ENCODE measurements around the gene MFGE8.
"Not testable (repeated sequence)": the region's sequence is repeated elsewhere in the genome, so short reads cannot be mapped to it uniquely, and the experiment has no call there.

Gene MFGE8

DNA sequence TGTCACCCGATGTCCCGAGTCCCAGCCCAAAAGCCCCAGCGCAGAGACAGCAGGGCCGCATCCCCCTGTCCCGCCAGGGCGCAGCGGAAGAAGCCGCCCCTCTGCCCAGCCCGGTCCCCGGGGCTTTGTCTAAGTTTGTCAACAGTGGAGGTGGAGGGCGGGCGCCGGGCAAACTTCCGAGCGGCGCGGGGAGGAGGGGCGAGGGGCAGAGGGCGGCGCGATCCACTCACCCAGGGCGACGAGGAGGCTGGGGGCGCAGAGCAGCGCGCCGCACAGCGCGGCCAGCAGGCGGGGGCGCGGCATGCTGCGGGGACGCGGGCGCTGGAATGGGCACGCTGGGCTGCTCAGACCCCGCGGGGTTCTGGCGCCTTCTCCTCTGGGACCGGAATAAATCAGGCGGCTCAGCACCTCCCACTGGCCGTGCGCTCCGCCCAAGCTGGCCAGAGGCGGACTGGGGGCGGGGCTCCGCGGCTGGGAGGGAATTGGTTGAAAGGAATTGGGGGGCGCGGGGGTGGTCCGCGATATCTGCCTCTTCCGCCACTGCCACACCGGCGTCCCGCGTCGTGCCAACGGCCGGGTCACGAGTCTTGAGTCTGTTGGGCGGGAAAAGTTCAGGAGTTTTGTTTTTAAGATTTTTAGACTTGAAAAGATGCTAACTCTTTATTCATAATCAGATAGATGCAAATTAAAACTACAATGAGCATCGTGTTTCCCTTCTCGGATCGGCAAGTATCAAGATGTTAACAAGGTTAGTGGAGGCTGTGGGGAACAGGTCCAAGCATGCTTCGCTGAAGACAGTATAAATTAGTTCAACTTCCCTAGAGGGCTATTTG lies at the start of gene MFGE8:
Gene MFGE8 (minus strand): TSS at position 363 of the 833 bp plus-strand sequence. CDS start 60 bp downstream, at position 303.
- DNase-seq, result peak; percentile 48

- no peak for DNase-seq
Measured at GRCh38 chr15:88959445-88959844, 46.3 kb upstream of the MFGE8 start.

DNA sequence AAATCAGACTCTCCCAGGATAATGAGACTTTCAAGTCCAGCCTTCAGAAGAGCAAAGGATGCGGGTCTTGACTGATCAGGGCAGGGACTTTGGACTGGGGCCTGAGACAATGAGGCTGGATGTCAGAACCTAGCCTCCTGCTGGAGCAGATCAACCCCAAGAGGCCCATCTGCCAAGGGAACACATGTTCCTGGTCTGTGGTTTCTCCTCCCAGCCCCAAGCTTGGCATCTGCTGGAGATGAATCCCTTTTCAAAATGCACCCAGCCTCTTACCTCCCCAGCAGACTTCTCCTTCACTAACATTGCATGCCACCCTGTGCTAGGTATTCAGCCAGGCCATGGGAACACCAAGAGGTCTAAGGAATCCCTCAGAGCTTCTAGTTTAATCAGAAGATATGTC lies 43.7 kb upstream of the MFGE8 start:
- no peak for DNase-seq

DNA sequence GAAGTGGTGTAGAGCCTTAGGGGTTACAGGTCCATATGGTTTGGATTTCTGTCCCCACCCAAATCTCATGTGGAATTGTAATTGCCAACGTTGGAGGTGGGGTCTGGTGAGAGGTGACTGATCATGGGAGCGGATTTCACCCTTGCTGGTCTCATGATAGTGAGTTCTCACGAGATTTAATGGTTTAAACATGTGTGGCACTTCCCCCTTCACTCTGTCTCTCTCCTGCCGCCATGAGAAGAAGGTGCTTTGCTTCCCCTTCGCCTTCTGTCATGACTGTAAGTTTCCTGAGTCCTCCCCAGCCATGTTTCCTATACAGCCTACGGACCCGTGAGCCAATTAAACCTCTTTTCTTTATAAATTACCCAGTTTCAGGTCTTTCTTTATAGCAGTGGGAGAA lies 43.1 kb upstream of the MFGE8 start:
- no peak for DNase-seq

- DNase-seq, result peak; percentile 38
Measured at GRCh38 chr15:88954431-88955277, 41.5 kb upstream of the MFGE8 start.

DNA sequence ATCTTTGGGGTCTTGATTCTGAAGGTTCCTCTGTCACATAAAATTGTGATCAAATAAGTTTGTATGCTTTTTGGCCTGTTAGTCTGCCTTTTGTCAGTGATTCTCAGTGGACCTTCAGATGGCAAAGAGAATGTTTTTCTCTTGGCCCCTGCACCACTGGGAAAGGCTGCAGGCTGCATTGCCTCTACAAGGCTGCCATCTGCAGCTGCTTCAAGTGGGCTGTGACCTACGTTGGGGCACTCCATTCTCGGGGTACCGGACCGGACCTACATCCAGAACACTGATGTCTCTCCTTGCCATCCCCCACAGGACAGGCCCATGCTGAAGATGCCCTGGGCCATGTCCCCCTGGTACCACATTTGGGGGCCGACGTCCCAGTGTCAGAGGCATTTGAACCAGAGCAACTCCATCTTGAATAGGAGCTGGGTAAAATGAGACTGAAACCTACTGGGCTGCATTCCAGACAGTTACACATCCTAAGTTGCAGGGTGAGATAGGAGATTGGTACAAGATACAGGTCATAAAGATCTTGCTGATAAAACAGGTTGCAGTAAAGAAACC lies 37.5 kb upstream of the MFGE8 start:
- no peak for DNase-seq

GRCh38 chr15:88949734-88950400 lies 36.7 kb upstream of the MFGE8 start:
- no peak for DNase-seq

GRCh38 chr15:88940110-88940675 lies 27.0 kb upstream of the MFGE8 start:
- no peak for DNase-seq

GRCh38 chr15:88939486-88939806 lies 26.3 kb upstream of the MFGE8 start:
- DNase-seq, result no peak

- DNase-seq, result no peak
Measured at GRCh38 chr15:88938802-88939485, 25.8 kb upstream of the MFGE8 start.

- DNase-seq, result not testable (repeated sequence)
Measured at GRCh38 chr15:88934449-88934848, 21.3 kb upstream of the MFGE8 start.

DNA sequence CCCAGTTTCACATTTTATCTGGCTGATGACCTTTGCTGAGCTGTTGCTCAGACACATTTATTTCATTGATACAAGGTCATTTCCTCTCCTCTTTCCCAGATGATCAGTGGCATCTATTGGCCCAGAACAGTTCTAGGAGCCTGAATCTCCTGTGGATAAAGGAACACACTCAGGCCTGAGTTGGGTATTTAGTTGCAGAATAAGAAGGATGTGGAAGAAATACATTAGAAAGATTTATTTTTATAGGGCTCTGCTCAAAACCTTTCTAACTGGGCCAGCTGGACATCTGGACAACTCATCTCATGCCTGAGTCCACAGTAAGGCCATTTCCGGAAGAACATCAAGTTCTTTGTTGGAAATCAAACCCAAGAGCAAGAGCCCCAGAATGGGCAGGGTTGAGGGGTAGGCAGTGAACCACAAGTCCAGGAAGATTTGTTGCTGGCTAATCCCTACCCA lies 19.7 kb upstream of the MFGE8 start:
- no peak for DNase-seq

- no peak for DNase-seq
Measured at GRCh38 chr15:88932271-88932874, 19.2 kb upstream of the MFGE8 start.

DNA sequence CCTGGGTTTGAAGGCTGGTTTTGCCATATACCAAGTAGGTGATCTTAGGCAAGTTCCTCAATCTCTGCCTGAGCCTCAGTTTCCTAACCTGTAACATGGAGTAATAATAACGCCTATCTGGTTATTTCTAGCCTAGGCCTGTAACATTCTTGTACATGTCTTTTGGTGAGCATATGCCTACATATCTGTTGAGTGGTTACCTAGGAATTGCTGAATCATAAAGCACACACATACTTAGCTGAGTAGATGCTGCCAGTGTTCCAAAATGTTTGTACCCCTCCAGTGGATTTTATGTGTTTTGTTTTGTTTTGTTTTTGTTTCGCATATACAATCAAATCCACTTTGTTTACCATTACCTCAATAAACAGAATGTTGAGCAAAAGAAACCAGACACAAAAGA lies 17.4 kb upstream of the MFGE8 start:
- no peak for DNase-seq

DNA sequence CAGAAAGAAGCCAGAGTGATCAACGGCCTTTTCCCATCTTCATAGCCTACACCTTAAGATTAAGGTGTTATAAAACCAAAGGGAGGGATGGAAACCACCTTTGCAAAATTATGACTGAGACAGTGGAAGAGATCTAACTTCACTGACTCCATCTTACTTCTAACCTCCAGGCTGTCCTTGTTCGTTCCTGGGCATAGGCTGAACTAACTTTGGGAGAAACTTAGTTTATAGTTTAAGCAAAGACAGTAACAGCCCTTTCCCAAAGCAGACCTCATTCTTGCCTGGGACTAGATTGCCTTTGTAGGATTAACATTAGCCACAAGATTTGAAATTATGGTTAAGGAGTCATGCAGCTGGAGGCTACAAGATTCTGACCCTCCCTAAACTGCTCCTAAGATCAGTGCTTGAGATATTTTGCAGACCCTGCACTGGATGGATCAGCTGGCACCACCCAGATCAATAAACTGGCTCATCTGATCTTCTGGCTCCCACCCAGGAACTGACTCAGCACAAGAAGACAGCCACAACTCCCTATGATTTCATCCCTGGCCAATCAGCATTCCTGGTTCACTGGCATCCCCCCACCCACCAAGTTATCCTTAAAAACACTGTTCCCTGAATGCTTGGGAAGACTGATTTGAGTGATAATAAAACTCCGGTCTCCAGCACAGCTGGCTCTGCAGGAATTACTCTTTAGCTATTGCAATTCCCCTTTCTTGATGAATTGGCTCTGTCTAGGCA lies 16.3 kb upstream of the MFGE8 start:
- not testable (repeated sequence) for DNase-seq

GRCh38 chr15:88928192-88928591 lies 15.0 kb upstream of the MFGE8 start:
- DNase-seq, result not testable (repeated sequence)

DNA sequence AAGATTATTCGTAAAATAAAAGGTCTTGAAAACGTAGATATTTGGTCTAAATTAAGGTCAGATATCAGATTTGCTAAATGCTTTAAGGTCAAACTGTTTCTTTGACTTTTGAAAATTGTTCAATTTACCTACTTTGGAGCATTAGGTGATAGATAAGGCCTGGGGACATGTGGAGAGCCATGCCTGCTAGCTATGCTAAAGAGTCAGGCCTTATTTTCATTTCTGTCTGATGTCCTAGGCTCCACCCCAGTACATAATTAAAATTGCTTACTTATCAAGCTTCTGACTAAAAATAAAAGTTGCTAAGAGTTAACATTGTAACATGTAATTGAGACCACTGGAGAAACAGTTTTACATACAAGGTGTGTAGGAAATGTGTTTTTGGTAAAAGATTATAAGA lies 12.5 kb upstream of the MFGE8 start:
- DNase-seq, result not testable (repeated sequence)

GRCh38 chr15:88920892-88921435 lies 7.8 kb upstream of the MFGE8 start:
- not testable (repeated sequence) for DNase-seq

DNA sequence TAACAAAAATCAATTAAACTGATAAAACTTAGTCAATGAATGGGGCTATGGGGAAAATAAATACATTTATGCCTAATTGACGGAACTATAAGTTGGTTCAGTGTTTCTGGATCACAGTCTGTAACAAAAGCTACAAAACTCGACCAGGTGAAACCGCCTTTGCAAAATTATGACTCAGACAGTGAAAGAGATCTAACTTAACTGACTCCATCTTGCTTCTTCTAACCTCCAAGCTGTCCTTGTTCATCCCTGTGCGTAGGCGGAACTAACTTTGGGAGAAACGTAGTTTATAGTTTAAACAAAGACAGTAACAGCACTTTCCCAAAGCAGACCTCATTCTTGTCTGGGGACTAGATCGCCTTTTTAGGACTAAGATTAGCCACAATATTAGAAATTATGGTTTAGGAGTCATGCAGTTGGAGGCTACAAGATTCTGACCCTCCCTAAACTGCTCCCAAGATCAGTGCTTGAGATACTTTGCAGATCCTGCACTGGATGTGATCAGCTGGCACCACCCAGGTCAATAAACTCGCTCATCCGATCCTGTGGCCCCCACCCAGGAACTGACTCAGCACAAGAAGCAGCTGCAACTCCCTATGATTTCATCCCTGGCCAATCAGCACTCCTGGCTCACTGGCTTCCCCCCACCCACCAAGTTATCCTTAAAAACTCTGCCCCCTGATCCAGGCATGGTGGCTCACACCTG lies 7.2 kb upstream of the MFGE8 start:
- no peak for DNase-seq

- DNase-seq, result peak; percentile 17
Measured at GRCh38 chr15:88918738-88919137, 5.6 kb upstream of the MFGE8 start.
